ENCODE data around the gene SOX4. TPM values are rescaled to one million over a fixed set of nuclear protein-coding genes. Genes with fewer than 3 reads are reported as not detected.
"Not testable (repeated sequence)": the region's sequence is repeated elsewhere in the genome, so short reads cannot be mapped to it uniquely, and the experiment has no call there.

Gene SOX4
- under 1 TPM; 0.20 TPM for total RNA-seq

DNA sequence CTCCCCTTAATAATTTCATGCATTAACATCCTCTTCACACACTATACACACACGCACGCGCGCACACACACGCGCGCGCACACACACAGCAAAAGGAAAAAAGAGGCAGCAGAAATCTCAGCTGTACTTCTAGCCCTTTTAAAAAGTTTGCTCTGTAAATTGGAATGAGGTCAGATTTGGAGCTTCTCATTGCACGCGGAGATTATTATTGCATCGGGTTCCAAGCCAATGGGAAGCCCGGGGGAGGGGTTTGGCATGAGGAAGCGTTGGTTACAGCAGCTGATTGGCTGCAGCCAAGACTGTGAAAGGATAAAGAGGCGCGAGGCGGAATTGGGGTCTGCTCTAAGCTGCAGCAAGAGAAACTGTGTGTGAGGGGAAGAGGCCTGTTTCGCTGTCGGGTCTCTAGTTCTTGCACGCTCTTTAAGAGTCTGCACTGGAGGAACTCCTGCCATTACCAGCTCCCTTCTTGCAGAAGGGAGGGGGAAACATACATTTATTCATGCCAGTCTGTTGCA lies at the start of gene SOX4:
SOX4 (plus strand) TSS at position 340 of the 515 bp plus-strand sequence. CDS start 784 bp downstream, outside the sequence.
- POLR2A ChIA-PET = interaction anchor here (0.8 to 1.2 kb wide), 3 partner anchors 155 to 1030 kb away, joined by 3 to 4 read pairs (median 4); no protein-coding TSS in a partner anchor
- H3K9me3 Mint-ChIP-seq = no peaks in the 10 kb centered on the region
- H3K4me1 Mint-ChIP-seq = peaks cover 22% of the 10 kb centered on the region
- peak; percentile 52 for DNase-seq
- peak within 1 kb of the TSS; percentile 76 for H3K4me3 Mint-ChIP-seq
- H3K27me3 Mint-ChIP-seq = peaks cover 47% of the 10 kb centered on the region
- peak within 1 kb of the TSS; percentile 66 for H3K27ac Mint-ChIP-seq
- H3K36me3 Mint-ChIP-seq (ENCODE audit: low read depth) = peaks cover 12% of the 10 kb centered on the region
- CTCF ChIA-PET = interaction anchor here (1.2 to 1.6 kb wide), 3 partner anchors 1030 to 1189 kb away, joined by 3 to 11 read pairs (median 3); no protein-coding TSS in a partner anchor

DNA sequence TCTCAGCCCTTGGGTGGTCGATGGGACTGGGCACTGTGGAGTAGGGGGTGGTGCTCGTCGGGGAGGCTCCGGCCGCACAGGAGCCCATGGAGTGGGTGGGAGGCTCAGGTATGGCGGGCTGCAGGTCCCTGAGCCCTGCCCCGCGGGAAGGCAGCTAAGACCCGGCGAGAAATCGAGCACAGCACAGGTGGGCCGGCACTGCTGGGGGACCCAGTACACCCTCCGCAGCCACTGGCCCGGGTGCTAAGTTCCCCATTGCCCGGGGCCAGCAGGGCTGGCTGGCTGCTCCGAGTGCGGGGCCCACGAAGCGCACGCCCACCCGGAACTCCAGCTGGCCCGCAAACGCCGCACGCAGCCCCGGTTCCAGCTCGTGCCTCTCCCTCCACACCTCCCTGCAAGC lies 41.3 kb upstream of the SOX4 start:
- H3K27ac Mint-ChIP-seq; POLR2A ChIA-PET; H3K36me3 Mint-ChIP-seq (ENCODE audit: low read depth); H3K4me1 Mint-ChIP-seq; H3K27me3 Mint-ChIP-seq; H3K4me3 Mint-ChIP-seq; DNase-seq; H3K9me3 Mint-ChIP-seq; CTCF ChIA-PET: not testable (repeated sequence)

DNA sequence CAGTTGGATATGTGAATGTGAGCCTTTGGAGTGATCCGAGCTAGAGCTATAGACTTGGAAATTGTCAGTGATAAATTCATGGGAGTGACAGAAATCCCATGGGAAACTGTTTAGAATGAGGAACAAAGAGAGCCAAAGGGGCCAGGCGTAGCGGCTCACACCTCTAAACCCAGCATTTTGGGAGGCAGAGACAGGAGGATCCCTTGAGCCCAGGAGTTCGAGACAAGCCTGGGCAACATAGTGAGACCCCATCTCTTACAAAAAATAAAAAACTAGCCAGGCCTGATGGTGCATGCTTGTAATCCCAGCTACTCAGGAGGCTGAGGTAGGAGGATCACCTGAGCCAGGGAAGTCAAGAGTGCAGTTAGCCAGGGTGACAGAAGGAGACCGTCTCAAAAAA lies 39.3 kb upstream of the SOX4 start:
- Mint-ChIP-seq H3K4me3 (no peak overlapping the region), H3K9me3 (peaks cover 5% of the 10 kb centered on the region), H3K4me1 (no peaks in the 10 kb centered on the region), H3K36me3 (ENCODE audit: low read depth) (no peaks in the 10 kb centered on the region), H3K27ac (no peak overlapping the region), H3K27me3 (no peaks in the 10 kb centered on the region)
- ChIA-PET POLR2A (no interaction called here), CTCF (no interaction called here)
- no peak for DNase-seq

DNA sequence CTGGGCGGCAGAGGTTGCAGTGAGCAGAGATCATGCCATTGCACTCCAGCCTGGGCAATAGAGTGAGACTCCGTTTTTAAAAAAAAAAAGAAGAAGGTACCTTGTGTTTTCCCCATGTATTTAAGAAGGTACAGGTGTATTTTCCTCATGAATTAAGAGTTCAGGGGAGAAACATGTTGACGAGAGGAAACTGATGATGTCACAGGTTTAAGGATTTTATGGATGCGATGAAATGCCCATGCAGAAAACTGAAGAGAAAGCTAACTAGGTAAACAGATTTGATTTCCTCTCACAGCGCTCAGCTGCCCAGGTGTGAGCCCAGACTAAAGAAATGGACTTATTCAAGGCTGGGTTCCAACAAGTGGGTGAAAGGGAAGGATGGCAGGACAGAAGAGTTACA lies 38.4 kb upstream of the SOX4 start:
- Mint-ChIP-seq H3K36me3 (ENCODE audit: low read depth) (no peaks in the 10 kb centered on the region), H3K4me1 (no peaks in the 10 kb centered on the region), H3K27me3 (no peaks in the 10 kb centered on the region), H3K27ac (no peak overlapping the region), H3K9me3 (peaks cover 5% of the 10 kb centered on the region), H3K4me3 (no peak overlapping the region)
- ChIA-PET POLR2A (no interaction called here), CTCF (no interaction called here)
- DNase-seq = no peak

DNA sequence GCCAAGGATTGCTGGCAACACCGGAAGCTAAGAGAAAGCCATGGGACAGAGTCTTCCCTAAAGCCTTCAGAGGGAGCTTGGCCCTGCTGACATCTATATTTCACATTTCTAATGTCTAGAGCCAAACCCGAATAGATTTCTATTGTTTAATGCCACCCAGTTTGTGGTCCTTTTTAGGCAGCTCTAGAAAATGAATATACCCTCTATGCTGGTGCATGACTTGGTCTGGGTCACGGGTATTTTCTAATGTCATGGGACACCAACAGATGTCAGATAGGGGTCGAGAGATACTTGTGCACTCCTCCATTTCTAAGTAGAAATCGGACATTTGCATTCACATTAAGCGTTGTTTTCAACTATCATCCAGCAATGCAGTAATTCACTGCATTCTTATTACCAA lies 37.0 kb upstream of the SOX4 start:
- ChIA-PET CTCF (no interaction called here), POLR2A (no interaction called here)
- no peak overlapping the region for H3K4me3 Mint-ChIP-seq
- no peaks in the 10 kb centered on the region for H3K4me1 Mint-ChIP-seq
- H3K27me3 Mint-ChIP-seq = no peaks in the 10 kb centered on the region
- no peak for DNase-seq
- no peaks in the 10 kb centered on the region for H3K36me3 Mint-ChIP-seq (ENCODE audit: low read depth)
- peaks cover 3% of the 10 kb centered on the region for H3K9me3 Mint-ChIP-seq
- no peak overlapping the region for H3K27ac Mint-ChIP-seq

DNA sequence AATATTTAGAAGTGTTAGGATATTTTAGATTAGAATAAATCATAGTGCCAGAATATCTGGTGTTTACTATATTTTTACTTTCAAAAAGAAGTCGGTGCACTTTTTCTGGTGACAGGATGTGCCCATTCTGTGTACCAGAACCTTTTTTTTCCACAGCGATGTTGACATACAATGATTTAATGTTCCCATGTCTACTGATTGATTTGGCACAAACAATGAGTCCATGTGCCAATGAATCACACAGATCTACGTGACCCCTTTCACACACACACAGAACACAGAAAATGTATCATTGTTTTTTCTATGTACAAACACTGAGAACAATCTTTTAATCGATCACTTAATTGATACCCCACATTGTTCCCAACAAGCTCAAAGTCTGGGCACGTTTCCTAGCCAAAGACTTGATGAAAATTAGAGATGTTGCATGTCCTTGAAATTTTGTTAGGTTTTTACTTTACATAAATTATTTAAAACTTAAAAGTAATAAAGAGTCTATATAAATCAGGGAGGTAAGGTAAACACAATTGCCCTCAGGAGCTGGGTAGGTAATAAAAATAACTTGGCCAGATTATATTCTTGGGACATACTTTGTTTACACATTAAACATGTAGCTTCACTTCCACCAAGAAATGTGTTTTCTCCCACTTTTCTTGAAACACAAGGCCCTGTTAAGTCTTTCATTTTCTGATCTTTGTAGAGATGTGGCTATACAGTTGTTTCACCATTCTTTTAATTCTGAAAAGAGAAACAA lies 36.4 kb upstream of the SOX4 start:
- Mint-ChIP-seq H3K4me3 (no peak overlapping the region), H3K27ac (no peak overlapping the region), H3K4me1 (no peaks in the 10 kb centered on the region), H3K36me3 (ENCODE audit: low read depth) (no peaks in the 10 kb centered on the region), H3K9me3 (peaks cover 3% of the 10 kb centered on the region), H3K27me3 (no peaks in the 10 kb centered on the region)
- POLR2A ChIA-PET = no interaction called here
- CTCF ChIA-PET = no interaction called here
- no peak for DNase-seq

DNA sequence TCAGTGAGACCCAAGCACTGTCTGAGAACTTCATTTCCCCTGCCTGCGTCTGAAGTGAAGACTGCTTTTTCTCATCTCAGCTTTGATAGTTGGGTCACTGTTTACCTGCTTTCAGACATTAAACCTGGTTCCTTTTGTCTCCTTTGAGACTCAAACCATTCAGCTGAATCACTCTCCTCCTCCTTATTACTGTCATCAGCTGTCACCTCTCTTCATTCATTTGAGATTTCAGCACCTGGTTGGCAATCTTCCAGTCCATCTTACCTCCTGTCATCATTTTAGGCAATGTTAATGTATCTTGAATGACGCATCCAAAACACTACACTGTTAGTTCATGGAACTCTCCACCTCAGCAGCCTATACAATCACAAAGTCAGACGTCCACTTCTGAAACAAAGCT lies 34.3 kb upstream of the SOX4 start:
- Mint-ChIP-seq H3K27me3 (no peaks in the 10 kb centered on the region), H3K4me3 (no peak overlapping the region), H3K27ac (no peak overlapping the region), H3K9me3 (no peaks in the 10 kb centered on the region), H3K36me3 (ENCODE audit: low read depth) (no peaks in the 10 kb centered on the region), H3K4me1 (no peaks in the 10 kb centered on the region)
- DNase-seq = no peak
- CTCF ChIA-PET = no interaction called here
- POLR2A ChIA-PET = no interaction called here

DNA sequence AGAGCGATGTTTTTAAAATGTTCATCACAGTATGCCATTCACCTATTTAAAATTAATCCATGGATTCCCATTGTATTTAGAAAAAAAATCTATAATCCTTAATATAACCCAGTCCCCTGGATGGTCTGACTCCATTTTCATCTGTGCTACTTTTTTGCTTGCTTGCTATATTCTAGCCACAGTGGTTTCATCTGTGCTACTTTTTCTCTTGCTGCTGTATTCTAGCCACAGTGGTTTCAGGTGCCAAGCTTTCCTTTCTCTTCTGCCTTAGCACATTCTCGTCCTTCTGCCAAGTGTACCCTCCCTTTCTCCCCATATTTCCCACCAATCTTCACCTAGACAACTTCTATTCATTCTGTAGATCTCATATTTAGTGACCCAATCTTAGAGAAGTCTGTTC lies 33.3 kb upstream of the SOX4 start:
- ChIA-PET POLR2A (no interaction called here), CTCF (no interaction called here)
- no peak for DNase-seq
- no peaks in the 10 kb centered on the region for H3K36me3 Mint-ChIP-seq (ENCODE audit: low read depth)
- H3K27me3 Mint-ChIP-seq = no peaks in the 10 kb centered on the region
- no peaks in the 10 kb centered on the region for H3K9me3 Mint-ChIP-seq
- no peak overlapping the region for H3K27ac Mint-ChIP-seq
- H3K4me3 Mint-ChIP-seq = no peak overlapping the region
- H3K4me1 Mint-ChIP-seq = no peaks in the 10 kb centered on the region

DNA sequence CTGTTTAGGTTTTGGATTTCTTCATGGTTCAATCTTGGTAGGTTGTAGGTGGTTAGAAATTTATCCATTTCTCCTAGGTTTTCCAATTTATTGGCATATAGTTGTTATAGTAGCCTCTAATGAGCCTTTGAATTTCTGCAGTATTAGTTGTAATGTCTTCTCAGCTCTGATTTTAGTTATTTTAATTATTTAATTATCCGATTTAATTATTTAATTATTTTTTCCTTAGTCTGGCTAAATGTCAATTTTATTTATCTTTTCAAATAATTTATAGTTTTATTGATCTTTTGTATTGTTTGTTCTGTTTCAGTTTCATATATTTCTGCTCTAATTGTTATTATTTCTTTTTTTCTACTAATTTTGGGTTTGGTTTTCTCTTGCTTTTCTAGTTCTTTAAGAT lies 28.1 kb upstream of the SOX4 start:
- no peaks in the 10 kb centered on the region for H3K36me3 Mint-ChIP-seq (ENCODE audit: low read depth)
- no peak overlapping the region for H3K4me3 Mint-ChIP-seq
- DNase-seq = no peak
- peaks cover 2% of the 10 kb centered on the region for H3K27me3 Mint-ChIP-seq
- H3K4me1 Mint-ChIP-seq = no peaks in the 10 kb centered on the region
- H3K27ac Mint-ChIP-seq = no peak overlapping the region
- ChIA-PET POLR2A (no interaction called here), CTCF (no interaction called here)
- no peaks in the 10 kb centered on the region for H3K9me3 Mint-ChIP-seq

DNA sequence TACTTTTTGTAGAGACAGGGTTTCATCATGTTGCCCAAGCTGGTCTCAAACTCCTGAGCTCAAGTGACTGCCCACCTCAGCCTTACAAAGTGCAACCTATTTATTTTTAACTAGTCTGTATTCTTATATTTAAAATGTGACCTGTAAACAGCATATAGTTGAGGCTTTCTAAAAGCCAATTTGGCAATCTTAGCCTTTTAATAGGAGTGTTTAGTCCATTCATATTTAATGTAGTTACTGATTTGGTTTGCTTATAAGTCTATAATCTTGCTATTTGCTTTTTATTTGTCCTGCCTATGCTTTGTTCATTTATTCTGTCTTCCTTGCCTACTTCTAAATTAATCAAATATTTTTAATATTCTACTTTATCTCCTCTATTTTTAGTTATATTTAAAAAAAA lies 15.0 kb upstream of the SOX4 start:
- Mint-ChIP-seq H3K4me3 (no peak overlapping the region), H3K27ac (no peak overlapping the region), H3K4me1 (no peaks in the 10 kb centered on the region), H3K36me3 (ENCODE audit: low read depth) (no peaks in the 10 kb centered on the region), H3K27me3 (peaks cover 3% of the 10 kb centered on the region), H3K9me3 (peaks cover 4% of the 10 kb centered on the region)
- CTCF ChIA-PET = no interaction called here
- POLR2A ChIA-PET = no interaction called here
- no peak for DNase-seq

DNA sequence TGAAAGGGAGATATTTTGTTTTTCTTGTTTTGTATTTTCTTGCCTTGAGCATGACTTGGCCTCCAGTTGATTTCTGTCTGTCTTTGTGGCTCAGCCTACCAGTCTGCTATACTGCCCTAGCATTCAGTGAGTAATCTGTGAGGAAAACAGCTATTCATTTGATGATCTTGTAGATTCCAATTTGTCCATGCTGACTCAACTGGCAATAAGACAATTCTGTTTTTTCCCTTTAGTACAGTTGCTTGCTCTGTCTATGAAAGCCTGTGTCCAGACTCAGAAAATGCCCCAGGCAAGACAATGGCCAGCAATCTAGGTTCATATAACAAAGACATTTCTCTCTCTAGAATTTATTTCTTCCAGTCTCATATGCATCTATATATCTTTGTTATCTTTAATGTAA lies 10.9 kb upstream of the SOX4 start:
- POLR2A ChIA-PET = no interaction called here
- Mint-ChIP-seq H3K4me1 (peaks cover 4% of the 10 kb centered on the region), H3K4me3 (no peak overlapping the region), H3K27me3 (peaks cover 27% of the 10 kb centered on the region), H3K36me3 (ENCODE audit: low read depth) (no peaks in the 10 kb centered on the region), H3K27ac (no peak overlapping the region), H3K9me3 (peaks cover 4% of the 10 kb centered on the region)
- CTCF ChIA-PET = no interaction called here
- DNase-seq = no peak

DNA sequence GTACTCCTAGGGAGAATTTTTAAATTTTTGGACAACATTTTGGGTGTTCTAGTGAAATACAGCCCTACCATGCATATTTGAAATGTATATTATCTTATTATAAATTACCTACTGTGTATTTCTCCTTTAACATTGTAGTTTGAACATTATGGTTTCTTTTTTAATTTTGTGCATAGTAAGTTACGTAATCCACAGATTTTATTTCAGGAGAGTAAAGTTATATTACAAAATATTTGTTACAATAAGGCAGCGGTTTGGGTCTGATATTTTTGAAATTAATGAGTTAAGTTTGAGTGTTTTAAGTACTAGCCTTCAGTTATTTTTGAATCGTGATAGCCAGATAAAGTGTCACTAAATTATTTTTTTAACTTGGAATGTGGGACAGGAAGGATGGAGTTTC lies 7.3 kb upstream of the SOX4 start:
- DNase-seq = no peak
- ChIA-PET POLR2A (no interaction called here), CTCF (interaction anchor here (0.6 kb wide), 1 partner anchor 103 kb away, joined by 3 read pairs; no protein-coding TSS in a partner anchor)
- Mint-ChIP-seq H3K27me3 (peaks cover 46% of the 10 kb centered on the region), H3K27ac (no peak overlapping the region), H3K9me3 (peaks cover 2% of the 10 kb centered on the region), H3K4me3 (no peak overlapping the region), H3K4me1 (peaks cover 11% of the 10 kb centered on the region), H3K36me3 (ENCODE audit: low read depth) (no peaks in the 10 kb centered on the region)

DNA sequence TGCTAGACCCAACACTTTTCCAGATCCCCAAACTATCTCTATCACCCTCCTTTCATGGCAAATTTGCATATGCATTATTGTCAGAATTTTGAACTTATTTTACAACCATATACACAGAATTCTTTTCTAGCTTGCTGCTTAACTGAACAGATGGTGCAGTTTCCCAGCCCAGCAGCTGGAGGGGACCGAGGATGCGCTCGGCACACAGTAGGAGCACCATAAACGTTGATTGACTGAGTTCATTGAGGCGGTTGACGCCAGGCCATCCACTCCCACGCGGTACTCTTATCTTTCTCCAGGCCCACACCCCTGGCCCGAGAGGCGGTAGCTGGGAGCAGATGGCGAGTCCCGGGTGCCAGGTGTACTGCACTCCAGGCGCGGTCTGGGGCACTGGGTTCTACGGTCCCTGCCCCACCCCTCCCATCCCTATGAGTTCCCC lies 6.8 kb upstream of the SOX4 start:
- H3K27ac Mint-ChIP-seq = no peak overlapping the region
- no peaks in the 10 kb centered on the region for H3K36me3 Mint-ChIP-seq (ENCODE audit: low read depth)
- peaks cover 11% of the 10 kb centered on the region for H3K4me1 Mint-ChIP-seq
- ChIA-PET POLR2A (no interaction called here), CTCF (interaction anchor here (3.2 kb wide), 1 partner anchor 1023 kb away, joined by 80 read pairs; no protein-coding TSS in a partner anchor)
- DNase-seq = no peak
- H3K4me3 Mint-ChIP-seq = peak overlapping the region; percentile 82
- peaks cover 47% of the 10 kb centered on the region for H3K27me3 Mint-ChIP-seq
- peaks cover 2% of the 10 kb centered on the region for H3K9me3 Mint-ChIP-seq
